Raji (cell line): Measurements from ENCODE around the gene UNC45A.

Experiments
- POLR2A ChIP-seq: IDR thresholded peaks from 2 replicates; pipeline ENCODE4 v1.6.1; 2011; ENCODE audit warnings: low read depth, low read length, control low read depth; ENCODE audit not compliant: insufficient read depth

UNC45A gene

GRCh38 chr15:90990446-90990845 lies 55.4 kb downstream of the UNC45A start:
- no peak for TF ChIP-seq POLR2A

DNA sequence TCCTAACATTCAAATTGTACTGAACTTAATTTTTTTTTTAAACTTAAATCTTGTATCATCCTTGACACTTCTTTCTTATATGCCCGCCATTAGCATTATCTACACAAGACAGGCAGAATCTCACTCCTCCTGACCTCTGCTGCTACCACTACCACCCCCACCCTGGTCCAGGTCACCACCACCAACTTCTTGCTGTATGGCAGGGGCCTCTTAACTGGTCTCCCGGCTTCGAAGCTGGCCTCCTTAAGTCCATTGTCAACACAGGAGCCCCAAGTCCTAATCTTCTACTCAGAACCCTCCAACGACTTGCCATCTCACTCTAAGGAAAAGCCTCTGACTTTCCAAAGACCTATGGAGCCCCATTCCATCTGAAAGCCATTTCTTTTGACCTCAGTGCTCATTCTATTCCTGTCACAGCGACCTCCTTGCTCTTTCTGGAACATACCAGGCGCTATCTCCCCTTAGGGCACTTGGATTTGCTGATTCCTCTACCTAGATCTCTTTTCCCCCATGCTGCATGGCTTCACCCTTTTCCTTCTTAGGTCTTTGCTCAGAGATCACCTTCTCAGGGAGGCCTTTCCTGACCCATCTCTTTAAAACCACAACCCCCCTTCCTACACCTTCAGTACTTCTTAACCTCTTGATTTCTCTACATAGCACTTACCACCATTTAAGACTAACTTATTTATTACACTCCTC lies 56.7 kb downstream of the UNC45A start:
- TF ChIP-seq POLR2A: no peak

GRCh38 chr15:90994059-90994416 lies 59.0 kb downstream of the UNC45A start:
- no peak for TF ChIP-seq POLR2A

- peak; percentile 67 for TF ChIP-seq POLR2A
These were observed 59.6 kb downstream of the UNC45A start, which contains the start of gene PRC1 for GRCh38 chr15:90994417-90995311. Gene PRC1 (minus strand): TSS chr15:90994535. CDS start chr15:90994417, 118 bp downstream.

GRCh38 chr15:90998737-90999136 lies 63.7 kb downstream of the UNC45A start:
- TF ChIP-seq POLR2A: no peak

DNA sequence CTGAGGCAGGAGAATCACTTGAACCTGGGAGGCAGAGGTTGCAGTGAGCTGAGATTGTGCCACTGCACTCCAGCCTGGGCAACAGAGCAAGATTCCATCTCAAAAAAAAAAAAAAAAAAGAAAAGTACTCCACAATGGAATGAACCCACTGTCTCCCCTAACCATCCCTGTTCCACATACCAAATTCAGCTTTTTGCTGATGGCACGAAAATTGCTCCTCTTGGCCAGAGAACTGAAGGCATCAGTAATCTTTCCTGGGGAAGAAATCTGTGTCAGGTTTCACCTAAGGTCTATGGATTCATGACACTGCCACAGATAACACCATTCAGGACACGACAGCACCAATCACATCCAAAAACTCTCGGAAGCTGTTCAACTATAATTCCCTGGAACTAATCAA lies 66.1 kb downstream of the UNC45A start:
- no peak for TF ChIP-seq POLR2A
